DMS153 (cell line): ENCODE measurements around the gene SCN2B.
A peak's percentile ranks its signal among the peaks of the same experiment; 100 is the strongest.

Experiments used
- DNase-seq: peaks from one replicate; lab custom pipeline; 2025; lab: John Stamatoyannopoulos, UW

Gene SCN2B

DNA sequence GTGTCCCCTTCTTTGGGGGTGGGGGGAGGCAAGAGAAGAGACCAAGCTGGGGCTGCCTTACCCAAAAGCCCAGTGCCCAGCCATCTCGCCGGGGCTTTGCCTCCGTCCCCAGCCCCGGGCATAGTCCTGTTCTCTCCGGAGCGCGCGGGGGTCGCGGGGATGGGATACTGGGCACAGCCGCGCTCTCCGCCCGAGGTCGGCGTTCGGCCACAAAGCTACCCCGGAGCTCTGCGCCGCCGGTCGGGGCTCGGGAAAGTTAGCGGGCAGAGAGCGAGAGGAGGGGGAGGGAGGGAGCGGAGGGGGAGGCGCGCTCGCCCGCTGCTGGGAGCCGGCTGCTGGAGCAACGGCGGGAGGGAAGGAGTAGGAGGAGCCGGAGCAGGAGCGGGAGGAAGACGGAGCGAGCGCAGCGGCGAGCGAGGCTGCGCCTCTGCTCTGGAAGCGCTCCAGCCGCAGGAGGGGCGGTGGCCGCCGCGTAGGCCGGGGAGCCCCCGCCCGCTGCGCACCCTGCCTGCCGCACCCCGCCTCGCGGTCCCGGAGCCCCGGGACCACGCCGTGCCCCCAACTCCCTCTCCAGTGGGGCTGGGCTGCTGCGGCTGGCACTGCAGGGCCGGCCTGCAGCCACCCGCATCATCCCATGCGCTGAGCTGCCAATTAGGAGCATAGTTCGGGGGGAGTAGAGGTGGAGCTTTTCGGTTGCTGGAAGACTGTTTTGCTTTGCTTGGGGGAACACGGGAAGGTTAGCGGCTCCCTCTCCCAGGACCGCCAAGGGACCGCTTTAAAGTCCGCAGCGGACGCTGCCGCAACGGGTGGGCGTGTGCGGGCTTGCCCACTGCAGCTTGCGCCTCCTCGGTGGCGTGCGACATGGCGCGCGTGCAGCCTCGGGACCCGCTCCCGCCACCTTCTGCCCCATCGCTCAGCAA is 23.6 kb downstream of the SCN2B start, which contains the start of gene SCN4B:
TSS of gene SCN4B (minus strand) at position 272 of the 920 bp plus-strand sequence. CDS start at position 122, 150 bp downstream.
- peak; percentile 17 for DNase-seq

DNA sequence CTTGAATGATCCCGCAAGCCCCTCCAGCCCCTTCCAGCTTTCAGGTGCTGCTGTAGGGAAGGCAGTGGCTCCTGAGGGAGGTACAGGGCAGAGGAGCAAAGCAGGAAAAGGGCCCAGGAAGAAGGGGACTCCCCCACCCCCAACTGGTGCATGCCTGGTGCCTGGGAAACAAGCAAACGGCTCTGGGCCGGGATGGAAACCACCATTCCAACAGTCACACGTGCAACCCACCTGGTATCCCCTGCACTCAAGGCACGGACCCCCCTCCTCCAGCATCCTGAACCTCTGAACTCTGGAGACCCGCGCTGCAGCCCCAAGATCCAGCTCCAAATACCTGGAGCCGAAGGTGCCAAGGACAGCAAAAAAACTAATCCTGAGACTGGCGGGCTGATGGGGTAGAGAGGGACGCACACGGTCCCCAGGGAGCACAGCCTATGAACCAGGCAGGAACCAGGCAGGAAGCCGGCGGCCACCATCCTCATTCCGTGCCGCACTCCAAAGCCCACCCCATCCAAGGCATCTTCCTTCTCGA is 24.4 kb downstream of the SCN2B start:
- no peak for DNase-seq

- no peak for DNase-seq
These were observed 25.0 kb downstream of the SCN2B start for GRCh38 chr11:118151431-118151830.

GRCh38 chr11:118149493-118149892 is 26.9 kb downstream of the SCN2B start:
- DNase-seq, result no peak

DNA sequence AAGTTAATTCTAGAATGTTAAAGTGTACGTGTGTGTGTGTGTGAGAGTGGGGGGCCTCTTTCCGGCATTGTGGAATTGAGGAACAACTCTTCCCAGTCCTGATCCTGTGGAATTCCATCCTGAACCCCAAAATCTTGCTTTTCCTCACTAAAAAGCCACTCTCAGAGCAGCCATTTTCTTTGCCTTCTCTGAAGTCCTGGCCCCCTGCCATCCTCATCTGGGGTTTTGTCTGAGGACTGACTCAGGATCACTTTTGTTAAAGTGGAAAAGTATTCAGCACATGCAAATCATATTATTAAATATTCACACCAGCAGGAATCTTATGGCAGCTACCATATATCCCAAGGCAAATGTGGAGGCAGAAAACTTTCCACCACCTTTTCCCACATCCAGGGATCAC is 27.6 kb downstream of the SCN2B start:
- no peak for DNase-seq

DNA sequence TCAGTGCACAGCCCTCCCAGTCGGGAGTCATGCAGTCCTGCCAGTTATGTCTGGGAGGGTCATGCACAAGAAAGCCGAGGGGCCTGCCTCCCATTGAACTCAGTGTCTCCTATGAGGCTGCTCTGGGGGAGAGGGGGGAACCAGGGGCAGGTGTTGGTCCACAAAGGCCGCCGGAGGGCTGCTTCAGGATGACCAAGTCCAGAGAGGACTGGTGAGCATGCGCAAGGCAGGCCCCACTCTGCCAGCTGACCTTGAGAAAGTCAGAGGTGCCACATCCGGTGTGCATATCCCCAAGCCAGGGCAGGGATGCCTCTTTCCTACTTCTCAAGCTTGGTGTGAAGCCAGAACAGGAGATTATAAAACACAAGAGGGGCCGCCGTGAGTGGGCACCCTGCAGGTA is 28.2 kb downstream of the SCN2B start:
- DNase-seq, result no peak

DNA sequence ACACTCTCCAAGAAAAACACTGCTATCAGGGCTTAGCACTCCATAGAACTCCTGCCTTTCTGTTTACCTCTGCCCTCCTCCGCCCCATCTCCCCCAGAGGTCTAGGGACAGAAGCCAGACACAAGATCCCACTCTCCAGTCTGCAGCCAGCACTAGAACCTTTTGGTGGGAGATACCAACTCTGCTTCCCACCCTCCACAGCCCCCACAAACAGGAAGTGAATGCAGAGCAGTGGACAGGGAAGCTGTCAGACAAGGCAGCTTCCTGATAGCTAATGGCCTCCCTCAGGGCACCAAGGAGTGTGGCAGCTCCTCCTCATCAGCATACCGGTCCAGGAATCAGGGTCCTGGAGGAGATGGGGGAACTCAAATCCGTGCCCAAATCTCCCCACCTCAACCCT is 28.9 kb downstream of the SCN2B start:
- DNase-seq, result no peak

GRCh38 chr11:118146554-118146953 is 29.9 kb downstream of the SCN2B start:
- DNase-seq, result no peak

DNA sequence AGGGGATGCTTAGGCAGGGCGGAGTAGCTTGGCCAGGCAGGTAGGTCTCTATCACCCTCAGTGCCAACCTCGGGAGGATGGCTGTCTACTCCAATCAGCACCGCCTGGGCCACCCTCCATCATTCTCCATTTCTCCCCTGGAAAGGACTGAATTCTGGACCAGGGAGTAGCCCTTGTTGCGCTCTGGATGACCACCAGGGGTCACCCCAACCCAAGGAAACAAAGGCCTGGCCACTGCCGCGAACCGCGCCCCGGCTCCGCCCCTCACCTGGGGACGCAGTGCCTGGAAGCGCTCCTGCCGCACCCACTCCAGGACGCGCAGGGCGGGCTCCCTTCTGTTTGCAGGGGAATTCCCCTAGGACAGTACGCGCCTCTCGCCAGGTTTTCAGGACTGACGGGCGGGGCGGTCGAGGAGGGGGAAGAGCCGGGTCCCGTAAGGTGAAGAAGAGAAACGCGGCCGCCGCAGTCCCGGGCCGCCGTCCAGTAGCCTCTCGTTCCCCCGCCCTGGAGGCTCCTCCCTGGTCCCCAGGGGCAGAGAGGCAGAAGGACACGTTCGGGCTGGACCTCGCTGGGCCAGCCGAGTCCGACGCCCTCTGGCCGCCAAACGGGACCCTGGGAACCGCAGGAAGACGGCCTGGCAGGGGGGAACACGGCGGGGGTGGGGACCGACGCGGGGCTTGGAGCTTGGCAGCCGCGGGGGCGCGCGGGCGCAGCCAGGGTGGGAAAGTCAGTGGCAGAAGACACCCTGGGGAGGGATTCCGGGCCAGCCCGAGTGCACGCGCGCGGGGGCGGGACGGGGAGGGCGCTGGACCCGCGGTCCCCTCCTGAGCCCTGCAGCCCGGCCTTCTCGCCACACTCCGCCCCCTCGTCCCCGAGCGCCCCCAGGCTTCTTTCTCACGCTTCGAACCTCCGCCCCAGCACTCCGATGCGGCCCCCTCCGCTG is 30.9 kb downstream of the SCN2B start:
- peak; percentile 80 for DNase-seq

DNA sequence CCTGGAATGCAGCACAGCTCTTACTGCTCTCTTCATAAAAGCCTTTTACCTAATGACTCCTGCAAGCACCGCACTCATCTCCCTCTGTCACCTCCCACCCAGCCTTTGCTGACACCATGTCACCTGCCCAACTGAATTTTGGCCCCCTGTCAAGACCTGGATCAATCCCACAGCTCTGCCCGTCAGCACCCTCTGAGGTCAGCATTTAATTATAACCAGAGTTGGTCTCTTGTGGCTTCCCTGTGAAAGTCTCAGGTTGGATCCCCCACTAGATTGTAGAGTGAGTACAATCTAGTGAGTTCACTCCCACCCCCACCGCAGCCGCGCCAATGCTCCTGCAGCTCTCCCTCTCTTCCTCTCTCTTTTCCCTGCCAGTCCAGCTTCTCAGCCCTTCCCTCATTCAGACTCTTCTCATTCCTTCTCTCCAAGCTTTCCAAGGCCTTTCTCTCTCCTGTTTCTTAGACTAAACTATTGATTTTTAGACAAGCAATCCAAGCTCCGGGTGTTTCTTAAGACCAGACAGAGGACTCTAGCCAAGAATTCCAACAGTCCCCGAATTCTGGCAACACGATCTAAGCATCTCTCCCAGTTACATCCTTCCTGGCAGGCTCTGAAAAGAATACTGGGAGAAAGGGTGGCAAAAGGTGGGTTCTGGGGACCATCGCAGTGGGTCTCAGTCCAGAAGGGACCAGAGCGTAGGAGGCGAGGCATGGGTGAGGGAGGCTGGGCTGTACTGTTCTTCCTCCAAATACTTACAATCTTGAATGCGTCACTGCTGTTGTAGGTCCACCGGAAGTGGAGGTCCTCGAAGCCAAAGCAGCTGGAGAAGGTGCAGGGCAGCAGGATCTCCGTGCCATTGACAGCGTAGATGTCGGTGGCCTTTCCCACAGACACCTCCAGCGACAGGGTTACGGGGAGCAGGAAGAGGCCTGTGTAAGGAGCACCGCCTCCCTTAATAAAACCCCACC is 31.9 kb downstream of the SCN2B start:
- DNase-seq, result no peak

DNA sequence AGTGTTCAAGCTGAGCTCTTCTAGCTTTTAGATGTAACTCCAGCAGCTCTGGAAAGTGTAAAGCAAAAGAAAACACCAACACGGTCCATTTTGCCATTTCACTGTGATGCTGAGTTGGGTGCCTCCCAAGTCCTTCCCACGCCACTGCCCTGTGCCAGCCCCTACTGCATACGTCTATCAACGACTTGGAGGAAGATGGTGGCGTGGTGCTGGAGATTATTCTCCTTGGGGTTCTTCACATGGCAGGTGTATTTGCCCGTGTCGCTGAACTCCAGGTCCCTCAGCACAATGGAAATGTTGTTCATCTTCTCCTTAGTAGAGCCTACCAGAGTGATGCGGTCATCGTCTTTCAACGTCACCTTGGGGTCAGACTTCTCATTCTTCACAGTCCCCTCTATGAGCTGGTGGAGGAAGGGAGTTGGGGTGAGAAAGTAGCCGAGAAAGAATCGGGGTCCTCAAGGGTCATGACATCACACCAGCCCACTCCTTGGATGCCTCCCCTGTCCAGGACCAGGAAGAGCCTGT is 32.7 kb downstream of the SCN2B start:
- DNase-seq, result no peak

- peak; percentile 32 for DNase-seq
These were observed 33.6 kb downstream of the SCN2B start for GRCh38 chr11:118142809-118143208.

- DNase-seq, result no peak
These were observed 34.4 kb downstream of the SCN2B start for GRCh38 chr11:118142081-118142480.

GRCh38 chr11:118139578-118139977 is 36.9 kb downstream of the SCN2B start:
- DNase-seq, result no peak

GRCh38 chr11:118138839-118139420 is 37.5 kb downstream of the SCN2B start:
- DNase-seq, result no peak

DNA sequence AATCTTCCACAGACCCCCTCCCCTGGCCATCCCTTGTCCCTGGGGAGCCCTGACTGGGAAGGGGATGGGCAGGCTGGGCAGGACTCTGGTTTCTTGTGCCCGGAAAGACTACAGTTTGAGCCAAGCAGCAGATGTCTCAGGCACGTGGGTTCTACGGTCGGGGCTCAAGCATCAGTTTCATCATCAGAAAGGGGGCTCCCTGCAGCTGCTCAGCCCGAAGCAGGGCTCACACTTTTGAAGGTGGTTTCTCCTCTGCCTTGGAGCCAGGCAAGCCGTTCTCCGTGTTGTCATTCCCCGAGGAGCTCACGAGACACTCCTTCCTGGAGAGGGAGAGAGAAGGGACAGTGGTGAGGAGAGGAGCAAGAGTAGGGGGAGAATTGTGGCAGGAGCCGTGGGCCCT is 39.6 kb downstream of the SCN2B start:
- DNase-seq, result no peak

DNA sequence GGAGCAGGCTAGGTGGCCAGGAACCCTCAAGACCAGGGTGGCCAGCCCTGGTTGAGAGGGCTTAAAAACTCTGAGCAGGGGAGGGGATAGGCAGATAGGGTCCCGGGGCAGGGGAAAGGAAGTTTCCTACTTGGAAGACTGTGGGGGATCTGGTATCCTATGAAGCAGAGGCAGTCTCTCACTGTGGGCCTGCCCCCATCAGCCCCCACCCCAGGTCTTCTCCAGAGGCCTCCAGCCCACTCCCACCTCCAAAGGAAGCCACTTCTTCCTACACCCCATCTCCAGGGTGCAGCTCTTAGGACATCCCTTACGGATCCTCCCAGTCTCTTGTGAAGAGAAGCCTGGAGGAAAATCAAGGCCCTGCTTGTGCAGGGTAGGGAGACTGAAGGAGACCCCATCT is 40.1 kb downstream of the SCN2B start:
- no peak for DNase-seq

- no peak for DNase-seq
These were observed 40.7 kb downstream of the SCN2B start for GRCh38 chr11:118135796-118136165.

DNA sequence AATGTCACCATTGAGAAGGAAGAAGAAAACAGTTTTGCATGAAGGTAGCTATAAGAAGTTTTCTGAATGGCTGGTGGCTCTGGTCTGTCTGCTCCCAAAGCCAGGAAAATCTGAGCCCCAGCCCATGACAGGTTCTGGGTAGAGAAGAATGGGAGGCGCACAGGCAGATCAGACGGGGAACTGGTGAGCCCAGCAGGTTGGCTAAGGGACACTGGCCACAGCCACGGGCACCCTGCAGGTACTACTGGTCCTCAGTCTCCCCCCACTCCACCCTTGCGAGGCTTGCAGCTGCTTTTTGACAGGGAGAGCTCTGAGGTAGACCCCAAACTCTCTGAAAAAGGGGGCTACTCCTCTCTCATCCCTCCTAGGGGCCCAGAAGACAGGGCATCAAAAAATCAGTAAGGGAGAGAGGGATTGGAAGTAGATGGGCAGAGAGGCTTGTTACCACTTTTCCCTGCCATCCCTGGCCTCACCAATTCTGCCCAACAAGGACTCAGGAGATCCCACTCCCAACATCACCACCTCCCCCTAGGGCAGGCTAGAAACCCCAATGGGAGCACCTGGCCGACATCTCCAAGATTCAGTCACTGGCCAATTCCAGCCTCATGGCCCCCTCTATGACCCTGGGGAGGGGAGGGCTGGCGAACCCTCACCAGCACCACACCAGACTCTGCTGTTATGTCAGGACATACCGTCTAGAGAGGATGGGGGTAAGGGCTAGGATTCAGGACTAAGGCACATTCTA is 41.2 kb downstream of the SCN2B start:
- DNase-seq, result no peak

DNA sequence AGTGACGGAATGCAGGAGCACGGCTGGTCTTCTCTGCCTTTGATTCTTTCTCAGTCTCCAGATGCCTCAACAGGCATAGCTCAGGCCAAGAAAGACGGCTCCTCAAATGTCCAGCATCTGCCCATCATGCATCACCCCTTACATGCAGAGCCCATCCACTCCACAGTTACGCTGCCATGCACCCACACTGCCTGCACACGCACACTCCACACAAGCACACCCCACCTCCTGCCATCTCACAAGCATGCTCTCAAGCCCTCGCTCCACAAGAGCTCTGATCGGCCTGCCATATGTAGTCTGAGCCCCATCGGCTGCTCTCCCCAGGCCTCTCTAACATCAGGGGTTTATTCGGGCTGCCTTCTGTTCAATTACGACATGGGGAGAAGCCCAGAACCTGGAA is 42.6 kb downstream of the SCN2B start:
- DNase-seq, result no peak
